ENCODE measurements around the gene NECAB3.

The NECAB3 gene

GRCh38 chr20:33696448-33696847, 22.2 kb upstream of the NECAB3 start:
- no peak for DNase-seq

DNA sequence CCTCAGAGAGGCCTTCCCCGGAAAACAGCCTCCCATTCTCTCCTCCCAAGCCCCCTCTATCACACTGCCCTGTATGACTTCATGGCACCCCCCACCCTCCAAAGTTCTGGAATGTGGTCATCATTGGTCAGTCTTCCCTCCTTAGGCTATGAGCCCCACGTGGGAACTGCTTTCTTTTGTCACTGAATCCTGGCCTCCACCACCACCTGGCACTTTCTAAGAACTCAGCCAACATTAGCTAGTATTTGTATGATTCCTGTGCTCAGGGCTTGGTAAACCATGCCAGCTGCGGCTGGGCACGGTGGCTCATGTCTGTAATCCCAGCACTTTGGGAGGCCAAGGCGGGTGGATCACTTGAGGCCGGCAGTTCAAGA, 20.4 kb upstream of the NECAB3 start:
- no peak for DNase-seq

DNA sequence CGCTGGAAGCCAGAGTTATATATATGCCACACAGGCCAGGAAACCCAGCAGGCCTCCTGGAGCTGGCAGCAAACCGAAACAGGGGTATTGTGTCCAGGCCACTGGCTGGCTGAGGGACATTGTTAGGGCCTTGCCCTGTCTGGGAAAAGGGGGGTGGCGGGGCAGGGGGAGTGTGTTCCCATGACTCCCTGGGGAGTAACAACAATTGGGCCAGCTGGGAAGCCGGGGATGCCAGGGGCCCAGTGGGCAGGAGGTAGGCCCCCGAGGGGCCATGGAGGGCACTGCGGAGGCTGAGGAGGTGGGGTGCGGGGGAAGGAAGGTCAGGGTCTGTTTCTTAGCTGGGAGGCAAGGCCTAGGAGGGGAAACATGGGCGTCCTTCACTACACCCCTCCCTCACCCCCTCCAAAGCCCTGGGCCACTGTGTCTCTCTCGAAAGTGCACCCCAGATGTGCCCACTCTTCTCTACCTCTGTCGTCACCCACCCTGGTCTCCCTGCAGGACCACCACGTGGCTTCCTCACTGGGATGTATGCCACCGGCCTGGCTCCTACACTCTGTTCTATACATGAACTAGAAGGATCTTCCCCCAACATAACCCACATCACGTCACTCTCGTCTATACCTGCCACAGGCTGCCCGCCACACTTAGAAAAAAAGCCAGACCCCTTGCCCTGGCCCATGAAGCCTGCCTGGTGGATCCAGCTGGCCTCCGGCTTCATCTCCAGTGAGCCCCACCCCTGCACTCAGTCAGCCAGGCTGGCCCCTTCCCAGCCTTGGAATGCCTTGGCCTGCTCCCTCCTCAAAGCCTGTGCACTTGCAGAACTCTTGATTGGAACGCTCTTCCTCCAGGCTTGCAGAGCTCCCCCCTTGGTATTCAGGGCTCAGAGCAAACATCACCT, 19.8 kb upstream of the NECAB3 start:
- no peak for DNase-seq

GRCh38 chr20:33693289-33693688, 19.1 kb upstream of the NECAB3 start:
- DNase-seq = no peak

DNA sequence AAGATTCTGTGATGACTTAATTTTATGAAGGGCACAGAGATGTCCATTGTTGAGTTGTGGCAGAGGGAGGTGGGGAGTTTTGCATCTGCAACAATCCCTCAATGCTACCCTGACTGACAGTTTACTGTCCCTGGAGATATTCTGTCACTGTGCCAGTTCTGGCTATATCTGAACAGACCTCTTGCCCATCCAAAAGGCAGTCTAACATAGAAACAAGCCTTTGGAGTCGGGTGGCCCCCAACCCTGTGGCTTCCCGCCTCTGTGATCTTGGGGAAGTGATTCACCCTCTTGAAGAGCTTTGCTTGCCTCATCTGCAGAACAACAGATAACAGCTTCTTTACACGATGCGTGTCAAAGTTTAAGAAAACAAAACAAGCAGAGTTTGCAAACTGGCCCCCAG, 15.7 kb upstream of the NECAB3 start:
- DNase-seq = peak; percentile 58 to 74 (median 69)

- no peak for DNase-seq
Measured at GRCh38 chr20:33689493-33689892, 15.3 kb upstream of the NECAB3 start.

DNA sequence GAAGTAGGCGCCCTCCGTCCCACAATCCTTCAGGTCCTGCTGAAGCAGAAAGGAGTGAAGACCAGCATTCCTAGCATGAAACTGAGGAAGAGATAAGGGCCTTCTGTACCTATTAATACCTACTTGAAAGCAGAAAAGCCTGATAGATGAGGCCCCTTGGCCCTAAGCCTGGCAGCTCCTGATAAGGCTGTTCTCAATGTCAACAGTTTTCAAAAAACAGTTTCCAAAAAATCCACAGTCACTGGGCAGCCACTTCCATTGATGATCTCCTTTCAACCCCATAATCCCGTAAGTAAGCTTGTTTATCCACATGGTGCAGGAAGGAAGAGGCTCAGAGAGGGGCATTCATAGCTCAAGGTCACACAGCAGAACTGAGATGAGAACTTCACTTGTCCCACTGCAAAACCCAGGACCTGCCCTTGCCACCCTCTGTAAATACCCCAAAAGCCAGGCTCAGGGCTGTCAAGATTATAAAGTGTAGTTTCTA, 14.8 kb upstream of the NECAB3 start:
- DNase-seq = no peak

- DNase-seq = no peak
Measured at GRCh38 chr20:33687993-33688937, 14.0 kb upstream of the NECAB3 start.

- peak; percentile 75 to 87 (median 78) for DNase-seq
Measured at GRCh38 chr20:33687370-33687915, 13.2 kb upstream of the NECAB3 start.

DNA sequence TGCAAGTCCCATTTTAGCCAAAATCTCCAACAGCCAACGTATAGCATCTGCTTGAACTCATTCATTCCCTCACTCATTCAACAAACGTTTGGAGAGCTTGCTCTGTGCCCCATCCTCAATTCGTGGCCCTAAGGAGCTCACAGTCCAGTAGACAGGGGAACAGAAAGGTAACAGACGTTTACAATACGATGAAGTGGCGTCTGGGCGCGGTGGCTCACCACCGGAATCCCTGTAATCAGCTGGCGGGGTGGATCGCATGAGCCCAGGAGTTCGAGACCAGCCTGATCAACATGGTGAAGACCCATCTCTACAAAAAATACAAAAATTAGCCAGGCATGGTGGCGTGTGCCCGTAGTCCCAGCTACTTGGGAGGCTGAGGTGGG, 12.7 kb upstream of the NECAB3 start:
- no peak for DNase-seq

- DNase-seq = peak; percentile 96 to 99 (median 98)
Measured at GRCh38 chr20:33686100-33686983, 12.1 kb upstream of the NECAB3 start, which contains the start of gene E2F1. Gene E2F1, minus strand, starts transcription at chr20:33686385. Its CDS starts 121 bp downstream, at chr20:33686264.

DNA sequence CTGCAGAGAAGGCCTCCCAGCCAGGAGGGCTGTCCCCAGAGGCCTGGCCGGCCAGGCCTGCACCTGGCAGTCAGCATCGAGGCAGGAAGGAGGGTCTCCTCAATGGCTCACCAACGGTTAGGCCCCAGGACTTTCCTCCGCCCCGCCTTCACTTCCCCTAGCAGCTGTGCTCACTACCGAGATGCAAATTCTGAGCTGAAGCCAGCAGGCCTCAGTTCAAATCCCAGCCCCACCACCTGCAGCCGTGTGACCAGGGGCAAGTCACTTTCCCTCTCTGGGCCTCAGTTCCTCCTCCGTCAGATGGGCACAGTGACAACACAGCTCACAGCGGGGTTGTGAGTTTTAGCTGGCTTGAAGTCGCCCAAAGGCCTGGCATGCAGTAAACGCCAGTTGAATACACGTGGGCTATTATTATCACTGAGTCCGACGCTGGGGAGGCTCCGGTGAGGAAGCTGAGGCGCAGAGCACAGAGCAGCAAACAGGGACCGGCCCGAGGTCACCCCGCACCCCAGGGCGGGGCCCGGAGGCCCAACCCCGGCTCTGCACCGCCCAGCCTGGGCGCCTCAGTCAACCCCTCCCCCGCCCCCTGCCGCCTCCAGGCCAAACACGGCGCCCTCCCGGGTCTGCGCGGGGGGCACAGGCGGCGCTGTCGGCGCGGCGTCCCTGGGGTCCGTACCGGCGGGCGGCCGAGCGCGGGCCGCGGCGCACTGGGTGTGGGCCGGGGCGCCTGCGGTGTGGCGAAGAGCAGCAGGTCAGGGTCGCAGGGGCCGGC, 11.3 kb upstream of the NECAB3 start:
- DNase-seq = peak; percentile 54 to 82 (median 68)

- DNase-seq = no peak
Measured at GRCh38 chr20:33684533-33685327, 10.5 kb upstream of the NECAB3 start.

GRCh38 chr20:33681728-33682353, 7.6 kb upstream of the NECAB3 start:
- DNase-seq = no peak

GRCh38 chr20:33681288-33681687, 7.1 kb upstream of the NECAB3 start:
- no peak for DNase-seq

GRCh38 chr20:33680686-33681085, 6.5 kb upstream of the NECAB3 start:
- DNase-seq = no peak

DNA sequence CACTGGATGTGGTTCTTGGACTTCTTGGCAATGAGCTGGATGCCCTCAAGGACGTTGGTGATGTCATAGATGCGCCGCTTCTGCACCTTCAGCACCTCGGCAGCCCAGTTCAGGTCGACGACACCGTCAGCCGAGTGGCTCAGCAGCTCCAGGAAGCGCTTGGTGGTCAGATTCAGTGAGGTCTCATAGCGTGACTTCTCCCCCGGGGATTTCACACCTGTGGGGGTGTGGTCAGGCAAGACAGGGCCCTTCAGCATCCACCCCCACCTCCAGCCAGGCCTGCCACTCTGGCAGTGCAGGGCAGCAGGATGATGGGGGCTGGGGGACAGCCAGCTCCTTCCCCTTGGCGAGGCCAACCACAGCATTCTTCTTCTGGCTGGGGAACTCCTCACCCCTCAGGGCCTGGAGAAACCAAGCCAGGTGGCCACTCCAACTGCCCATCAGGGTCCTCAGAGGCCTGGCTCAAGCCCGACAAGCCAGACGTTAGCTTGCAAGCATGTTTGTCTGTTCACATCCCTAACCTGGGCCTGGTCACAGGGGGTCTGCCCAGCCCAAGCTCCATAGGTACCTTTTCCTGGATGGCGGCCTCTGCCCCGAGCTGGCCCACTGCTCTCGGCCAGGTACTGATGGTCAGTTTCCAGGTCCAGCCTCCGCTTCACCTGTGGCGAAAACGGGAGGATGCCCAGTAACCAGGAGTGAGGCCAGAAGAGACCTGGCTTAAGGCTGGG, 5.7 kb upstream of the NECAB3 start:
- DNase-seq = no peak

- no peak for DNase-seq
Measured at GRCh38 chr20:33677991-33678702, 3.9 kb upstream of the NECAB3 start.
